ENCODE results near the gene FAM114A2. TPM values are rescaled to one million over a fixed set of nuclear protein-coding genes. Genes with fewer than 3 reads are reported as not detected.
A peak's percentile ranks its signal among the peaks of the same experiment; 100 is the strongest.

Gene FAM114A2
- total RNA-seq, 1 donor, result 40.9 TPM

DNA sequence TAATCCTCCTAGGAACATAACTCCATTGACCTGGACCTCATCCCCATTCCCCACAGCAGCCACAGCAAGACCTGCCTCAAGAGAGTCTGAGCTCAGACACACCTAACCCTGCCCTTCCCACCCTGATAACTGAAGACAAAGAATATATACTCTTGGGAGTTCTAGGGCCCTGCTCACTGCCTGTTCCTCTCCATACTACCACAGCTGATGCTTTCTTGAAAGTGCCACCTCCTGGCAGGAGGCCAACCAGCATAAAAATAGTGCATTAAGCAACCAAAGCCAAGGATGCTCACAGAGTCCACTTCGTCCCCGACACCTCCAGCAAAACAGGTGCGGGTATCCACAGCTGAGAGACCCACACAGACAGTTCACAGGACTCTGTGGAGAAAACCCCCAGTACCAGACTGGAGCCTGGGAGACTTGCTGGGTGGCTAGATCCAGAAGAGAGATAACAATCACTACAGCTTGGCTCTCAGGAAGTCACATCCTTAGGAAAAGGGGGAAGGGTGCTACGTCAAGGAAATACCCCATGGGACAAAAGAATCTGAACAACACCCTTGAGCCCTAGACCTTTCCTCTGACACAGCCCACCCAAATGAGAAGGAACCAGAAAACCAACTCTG lies 23.5 kb downstream of the FAM114A2 start:
- Histone ChIP-seq H3K79me2 (ENCODE audit: insufficient read depth, low read length) (no peaks in the 10 kb centered on the region), H3K36me3 (ENCODE audit: insufficient read depth, low read length) (no peaks in the 10 kb centered on the region), H2AFZ (ENCODE audit: low read length) (no peak overlapping the region), H3K4me1 (ENCODE audit: insufficient read depth, low read length) (peaks cover 3% of the 10 kb centered on the region), H3K4me2 (ENCODE audit: insufficient read depth, low read length) (no peak overlapping the region), H3K4me3 (ENCODE audit: insufficient read depth, low read length) (no peak overlapping the region), H3K27ac (ENCODE audit: low read depth, low read length) (no peak overlapping the region), H4K20me1 (ENCODE audit: insufficient read depth, low read length) (no peaks in the 10 kb centered on the region), H3K27me3 (ENCODE audit: insufficient read depth, low read length) (no peaks in the 10 kb centered on the region), H3K9me3 (ENCODE audit: low read depth, low read length) (no peaks in the 10 kb centered on the region)
- no peak for DNase-seq (ENCODE audit: insufficient read length, low spot score, missing footprints)
- TF ChIP-seq, protein P1, sequence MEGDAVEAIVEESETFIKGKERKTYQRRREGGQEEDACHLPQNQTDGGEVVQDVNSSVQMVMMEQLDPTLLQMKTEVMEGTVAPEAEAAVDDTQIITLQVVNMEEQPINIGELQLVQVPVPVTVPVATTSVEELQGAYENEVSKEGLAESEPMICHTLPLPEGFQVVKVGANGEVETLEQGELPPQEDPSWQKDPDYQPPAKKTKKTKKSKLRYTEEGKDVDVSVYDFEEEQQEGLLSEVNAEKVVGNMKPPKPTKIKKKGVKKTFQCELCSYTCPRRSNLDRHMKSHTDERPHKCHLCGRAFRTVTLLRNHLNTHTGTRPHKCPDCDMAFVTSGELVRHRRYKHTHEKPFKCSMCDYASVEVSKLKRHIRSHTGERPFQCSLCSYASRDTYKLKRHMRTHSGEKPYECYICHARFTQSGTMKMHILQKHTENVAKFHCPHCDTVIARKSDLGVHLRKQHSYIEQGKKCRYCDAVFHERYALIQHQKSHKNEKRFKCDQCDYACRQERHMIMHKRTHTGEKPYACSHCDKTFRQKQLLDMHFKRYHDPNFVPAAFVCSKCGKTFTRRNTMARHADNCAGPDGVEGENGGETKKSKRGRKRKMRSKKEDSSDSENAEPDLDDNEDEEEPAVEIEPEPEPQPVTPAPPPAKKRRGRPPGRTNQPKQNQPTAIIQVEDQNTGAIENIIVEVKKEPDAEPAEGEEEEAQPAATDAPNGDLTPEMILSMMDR (IDR thresholded peaks at IDR 0.05; ENCODE audit: extremely low read depth, low read depth, low read length), result no peak

DNA sequence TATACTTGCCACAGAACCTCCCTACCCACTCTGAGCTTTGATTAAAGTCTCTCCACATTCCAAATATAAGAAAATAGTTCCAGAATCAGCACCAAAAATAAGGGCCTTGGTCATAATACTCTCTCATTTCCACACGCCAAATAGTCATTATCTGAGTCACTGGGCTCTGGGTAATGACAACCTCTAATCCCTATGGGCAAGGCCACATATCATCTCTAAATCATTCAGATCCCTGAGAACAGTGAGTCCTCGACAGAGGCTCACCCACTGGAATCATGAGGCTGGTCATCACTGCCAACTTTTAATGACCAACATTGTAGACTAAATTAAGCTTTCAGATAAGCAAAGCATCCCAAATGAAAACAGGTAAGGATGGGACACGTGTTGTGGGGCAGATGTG lies 28.1 kb downstream of the FAM114A2 start:
- Histone ChIP-seq H3K4me1 (ENCODE audit: insufficient read depth, low read length) (peaks cover 3% of the 10 kb centered on the region), H3K9me3 (ENCODE audit: low read depth, low read length) (no peaks in the 10 kb centered on the region), H3K36me3 (ENCODE audit: insufficient read depth, low read length) (no peaks in the 10 kb centered on the region), H3K79me2 (ENCODE audit: insufficient read depth, low read length) (no peaks in the 10 kb centered on the region), H3K4me2 (ENCODE audit: insufficient read depth, low read length) (no peak overlapping the region), H3K27me3 (ENCODE audit: insufficient read depth, low read length) (no peaks in the 10 kb centered on the region), H3K27ac (ENCODE audit: low read depth, low read length) (no peak overlapping the region), H3K4me3 (ENCODE audit: insufficient read depth, low read length) (no peak overlapping the region), H2AFZ (ENCODE audit: low read length) (no peak overlapping the region), H4K20me1 (ENCODE audit: insufficient read depth, low read length) (no peaks in the 10 kb centered on the region)
- TF ChIP-seq, protein P1 (IDR thresholded peaks at IDR 0.05; ENCODE audit: extremely low read depth, low read depth, low read length), result no peak
- no peak for DNase-seq (ENCODE audit: insufficient read length, low spot score, missing footprints)

DNA sequence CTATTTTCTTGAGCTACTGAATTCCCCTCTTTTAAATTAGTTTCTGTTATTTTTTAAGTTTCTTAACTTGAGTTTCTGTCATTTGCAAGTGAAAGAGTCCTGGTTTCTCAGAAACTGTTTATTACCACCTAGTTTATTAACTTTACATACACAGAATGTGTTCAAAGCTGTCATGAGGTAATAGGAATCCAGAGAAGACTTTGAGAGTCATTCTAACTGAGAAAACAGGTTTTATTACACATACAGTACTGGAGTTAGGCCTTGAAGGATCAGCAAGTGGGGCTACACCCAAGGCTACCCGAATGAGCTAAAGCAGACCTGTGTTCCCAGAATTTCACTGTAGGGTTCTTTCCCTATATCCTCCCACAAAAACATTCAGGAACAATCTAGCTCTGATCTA lies 33.1 kb downstream of the FAM114A2 start:
- TF ChIP-seq, protein P1 (IDR thresholded peaks at IDR 0.05; ENCODE audit: extremely low read depth, low read depth, low read length), result no peak
- H3K79me2 ChIP-seq (ENCODE audit: insufficient read depth, low read length), result no peaks in the 10 kb centered on the region
- no peak overlapping the region for H3K27ac ChIP-seq (ENCODE audit: low read depth, low read length)
- H3K27me3 ChIP-seq (ENCODE audit: insufficient read depth, low read length), result no peaks in the 10 kb centered on the region
- no peaks in the 10 kb centered on the region for H4K20me1 ChIP-seq (ENCODE audit: insufficient read depth, low read length)
- no peak overlapping the region for H3K4me2 ChIP-seq (ENCODE audit: insufficient read depth, low read length)
- H3K36me3 ChIP-seq (ENCODE audit: insufficient read depth, low read length), result peaks cover 13% of the 10 kb centered on the region
- DNase-seq (ENCODE audit: insufficient read length, low spot score, missing footprints), result no peak
- H3K4me3 ChIP-seq (ENCODE audit: insufficient read depth, low read length), result no peak overlapping the region
- peaks cover 3% of the 10 kb centered on the region for H3K4me1 ChIP-seq (ENCODE audit: insufficient read depth, low read length)
- H2AFZ ChIP-seq (ENCODE audit: low read length), result no peak overlapping the region
- no peaks in the 10 kb centered on the region for H3K9me3 ChIP-seq (ENCODE audit: low read depth, low read length)

DNA sequence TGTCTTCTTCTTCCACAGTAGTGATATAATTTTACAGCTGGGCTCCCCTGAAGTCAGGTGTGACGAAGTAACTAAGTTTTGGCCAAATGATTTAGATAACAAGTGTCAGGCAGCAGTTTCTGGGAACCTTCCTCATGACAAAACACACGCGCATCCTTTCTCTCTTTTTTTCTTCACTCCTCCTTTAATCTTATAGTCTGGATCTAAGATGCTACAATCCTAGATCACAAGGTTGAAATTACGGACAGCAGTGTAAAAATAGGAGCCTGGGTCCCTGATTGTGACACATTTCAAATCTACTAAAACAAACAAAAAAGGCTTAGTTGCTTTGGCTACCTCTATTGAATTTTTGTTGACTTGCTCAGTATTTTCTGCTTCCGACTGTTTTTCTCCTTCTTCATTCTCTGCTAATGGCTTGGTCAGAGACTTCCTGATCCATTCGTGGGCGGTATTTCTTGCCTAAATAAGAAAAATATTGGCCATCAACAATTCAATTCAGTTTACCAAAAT lies 36.1 kb downstream of the FAM114A2 start:
- Histone ChIP-seq H3K79me2 (ENCODE audit: insufficient read depth, low read length) (no peaks in the 10 kb centered on the region), H3K36me3 (ENCODE audit: insufficient read depth, low read length) (peaks cover 13% of the 10 kb centered on the region), H3K4me2 (ENCODE audit: insufficient read depth, low read length) (no peak overlapping the region), H3K4me3 (ENCODE audit: insufficient read depth, low read length) (no peak overlapping the region), H3K27me3 (ENCODE audit: insufficient read depth, low read length) (no peaks in the 10 kb centered on the region), H3K27ac (ENCODE audit: low read depth, low read length) (no peak overlapping the region), H3K9me3 (ENCODE audit: low read depth, low read length) (no peaks in the 10 kb centered on the region), H2AFZ (ENCODE audit: low read length) (no peak overlapping the region), H3K4me1 (ENCODE audit: insufficient read depth, low read length) (no peaks in the 10 kb centered on the region), H4K20me1 (ENCODE audit: insufficient read depth, low read length) (no peaks in the 10 kb centered on the region)
- TF ChIP-seq, protein P1 (IDR thresholded peaks at IDR 0.05; ENCODE audit: extremely low read depth, low read depth, low read length), result no peak
- peak; percentile 27 for DNase-seq (ENCODE audit: insufficient read length, low spot score, missing footprints)

All from osteoblast (primary cell).